Tongue (tissue), 2 donors: Measurements from ENCODE around the gene PITPNM3. TPM values are rescaled to one million over a fixed set of nuclear protein-coding genes. Genes with fewer than 3 reads are reported as not detected.

Experiments
- DNase-seq: peaks from one replicate; pipeline ENCODE4 v3.0.0-alpha.2; 2015
- total RNA-seq: library from RNA; depleted of rRNA; stranded (reverse); fragments of >200 nt; gene quantifications from one replicate; pipeline ENCODE4 v1.2.3, GENCODE V29; 2014

The PITPNM3 gene
- total RNA-seq, 1 donor from 2014 or later, result 7.2 TPM

DNA sequence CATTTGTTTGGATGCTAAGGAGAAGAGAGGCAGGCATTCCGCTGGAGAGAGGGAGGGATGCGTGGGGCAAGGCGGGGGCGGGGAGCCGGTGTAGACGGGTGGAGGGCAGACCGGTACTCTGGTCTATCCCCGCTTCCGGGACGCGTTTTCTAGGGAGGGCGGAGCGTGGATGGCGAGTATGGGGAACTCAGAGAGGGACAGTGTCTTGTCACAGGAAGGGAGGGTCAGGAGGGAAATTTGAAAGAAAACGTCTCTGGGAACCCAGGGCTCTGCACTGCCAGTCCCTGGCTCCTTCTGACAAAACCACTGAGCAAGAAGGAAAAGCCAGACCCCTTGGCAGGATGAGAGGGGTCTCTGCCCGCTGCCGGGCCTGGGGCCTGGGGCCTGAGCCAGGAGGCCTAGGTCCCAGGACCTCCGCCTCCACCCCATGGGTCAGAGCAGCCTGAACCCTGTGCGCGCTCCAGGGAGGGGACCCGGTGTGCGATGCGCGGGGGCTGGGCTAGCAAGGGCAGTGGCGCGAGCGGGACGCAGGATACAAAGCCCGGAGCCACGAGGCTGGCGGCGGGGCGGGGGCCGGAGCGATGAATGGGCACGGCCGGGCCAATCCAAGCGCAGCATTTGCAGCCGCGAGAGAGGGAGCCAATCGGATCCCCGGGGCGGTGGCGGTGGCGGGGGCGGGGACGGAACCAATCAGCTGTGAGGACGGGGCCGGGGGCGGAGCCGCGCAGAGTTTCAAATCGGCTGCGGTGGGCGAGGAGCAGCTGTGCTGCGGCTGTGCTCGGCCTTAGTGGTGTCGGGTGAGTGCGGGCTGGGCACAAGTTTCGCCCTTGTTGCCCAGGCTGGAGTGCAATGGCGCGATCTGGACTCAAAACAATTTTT, 112.4 kb downstream of the PITPNM3 start, which contains the start of gene PIMREG:
PIMREG (plus strand) TSS at position 764 of the 879 bp plus-strand sequence. CDS start 656 bp downstream, outside the sequence.
- peak; percentile 98 for DNase-seq

DNA sequence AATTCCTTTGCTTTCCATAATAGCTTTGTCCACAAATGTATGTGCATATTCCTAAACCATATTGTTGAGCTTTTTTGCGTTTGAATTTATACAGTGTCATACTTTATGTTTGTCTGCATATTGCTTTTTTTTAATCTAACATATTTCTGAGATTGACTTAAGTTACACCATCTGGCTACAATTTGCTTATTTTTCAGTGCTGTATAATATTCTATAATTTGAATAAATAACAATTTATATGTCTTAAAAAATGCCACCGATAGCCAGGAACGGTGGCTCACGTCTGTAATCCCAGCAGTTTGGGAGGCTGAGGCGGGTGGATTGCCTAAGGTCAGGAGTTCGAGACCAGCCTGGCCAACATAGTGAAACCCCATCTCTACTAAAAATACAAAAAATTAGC, 113.6 kb downstream of the PITPNM3 start:
- DNase-seq, result no peak

DNA sequence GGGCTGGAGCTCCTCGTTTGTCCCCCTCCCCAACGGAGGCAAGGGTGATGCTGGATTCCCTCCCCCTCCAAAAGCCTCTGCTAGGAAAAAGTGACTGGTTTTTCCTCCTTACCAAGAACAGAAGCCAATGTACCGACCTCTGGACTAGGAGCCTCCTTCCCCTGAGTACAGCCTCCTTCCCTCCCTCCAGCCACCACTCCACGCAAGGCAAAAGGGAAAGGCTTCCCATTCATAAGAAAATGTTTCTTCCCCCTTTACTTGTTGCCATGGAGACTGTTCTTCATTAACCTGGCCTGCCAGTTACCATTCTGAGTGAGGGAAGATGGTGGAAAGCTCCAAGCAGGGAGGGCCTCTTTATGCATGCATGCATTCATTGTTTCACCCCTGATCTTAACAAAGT, 116.4 kb downstream of the PITPNM3 start:
- DNase-seq, result no peak

DNA sequence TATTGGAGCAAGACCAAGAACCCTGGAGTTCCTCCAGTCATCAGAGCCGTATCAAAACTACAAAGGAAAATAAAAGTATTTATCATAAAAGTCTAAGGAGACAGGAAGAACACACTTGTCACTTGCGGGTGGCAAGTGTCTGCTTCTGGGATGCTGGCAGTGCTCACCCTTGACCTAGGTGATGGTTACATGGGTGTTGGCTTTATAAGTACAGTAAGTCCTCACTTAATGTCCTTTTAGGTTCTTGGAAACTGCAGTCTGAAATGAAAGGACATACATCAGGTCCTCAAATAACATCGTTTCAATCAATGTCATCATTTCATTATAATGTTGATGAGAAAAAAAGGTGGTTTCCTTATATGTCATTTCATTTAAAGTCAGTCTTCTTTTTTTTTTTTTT, 118.4 kb downstream of the PITPNM3 start:
- DNase-seq, result no peak

DNA sequence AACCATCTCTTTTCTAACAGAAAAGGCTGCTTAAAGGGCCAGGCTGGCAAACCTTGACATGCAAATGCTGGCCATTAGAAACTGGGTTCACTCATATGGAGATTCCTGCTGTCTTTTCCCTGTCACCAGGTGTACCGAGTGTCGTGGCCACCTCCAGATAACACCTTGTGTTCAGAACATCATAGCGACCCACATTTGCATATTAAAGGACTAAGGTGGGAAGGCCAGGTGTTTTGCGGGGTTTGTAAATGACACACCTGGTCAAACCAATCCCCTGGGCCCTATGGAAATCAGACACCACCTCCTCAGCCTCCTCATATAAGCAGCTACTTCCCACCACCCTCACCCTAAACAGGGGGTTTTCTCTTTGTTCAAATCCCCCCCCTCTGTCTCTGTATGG, 118.9 kb downstream of the PITPNM3 start:
- DNase-seq, result no peak

DNA sequence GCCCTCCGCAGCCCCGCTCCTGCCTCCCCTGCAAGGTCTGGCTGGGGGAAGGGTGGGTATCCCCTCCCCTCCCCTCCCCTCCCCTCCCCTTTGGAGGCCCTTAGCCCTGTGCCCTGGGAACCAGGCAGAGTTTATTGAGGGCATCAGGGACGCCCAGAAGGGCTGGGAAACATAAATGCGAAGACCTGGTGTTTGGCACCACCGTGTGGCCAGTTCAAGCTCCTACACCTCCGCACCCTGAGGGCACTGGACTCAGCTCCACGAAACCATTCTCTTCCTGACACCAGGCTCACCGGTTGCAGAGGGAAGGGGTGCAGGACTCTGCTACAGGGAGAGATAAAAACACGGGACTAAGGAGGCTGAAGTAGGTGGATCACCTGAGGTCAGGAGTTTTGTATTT, 120.4 kb downstream of the PITPNM3 start:
- peak; percentile 81 for DNase-seq

DNA sequence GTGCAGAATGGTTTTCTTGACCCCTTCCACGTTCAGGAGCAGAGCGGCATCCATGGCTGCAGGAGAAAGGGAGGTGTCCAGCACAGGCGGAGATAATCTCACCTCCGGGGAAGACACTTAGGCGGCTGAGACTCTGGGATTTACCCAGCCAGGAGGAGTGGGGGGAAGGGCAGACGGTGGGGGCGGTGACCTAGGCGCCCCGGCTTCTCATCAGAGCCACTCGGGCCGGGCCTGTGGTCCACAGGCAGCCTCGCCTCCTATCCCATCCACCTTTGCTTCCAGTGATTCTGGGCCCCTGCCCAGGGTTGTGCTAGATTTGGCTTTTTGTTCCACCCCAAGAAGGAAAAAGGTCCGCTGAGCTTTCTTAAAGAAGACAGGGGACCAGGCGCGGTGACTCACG, 121.3 kb downstream of the PITPNM3 start, which contains the start of gene AIPL1:
AIPL1 (minus strand) TSS at position 71 of the 400 bp plus-strand sequence; CDS start at position 54, 17 bp downstream.
- DNase-seq, result no peak

DNA sequence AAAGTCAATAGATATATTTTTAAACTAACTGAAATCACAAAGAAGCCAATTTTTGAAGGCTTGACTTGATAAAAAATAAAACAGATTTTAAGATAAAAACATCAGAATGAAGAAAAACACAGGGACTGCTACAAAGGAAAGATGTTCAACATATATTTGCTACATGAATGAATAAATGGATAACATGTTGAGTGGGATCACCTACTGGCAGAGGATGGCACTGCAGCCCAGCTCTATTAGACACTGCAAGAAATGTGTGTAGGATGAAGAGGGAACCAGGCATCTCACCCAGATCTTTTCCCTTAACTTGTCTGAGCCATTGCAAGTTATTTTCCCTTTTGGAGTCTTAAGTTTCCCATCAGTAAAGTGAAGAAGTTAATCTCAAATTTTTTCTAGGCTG, 125.6 kb downstream of the PITPNM3 start:
- DNase-seq, result no peak

DNA sequence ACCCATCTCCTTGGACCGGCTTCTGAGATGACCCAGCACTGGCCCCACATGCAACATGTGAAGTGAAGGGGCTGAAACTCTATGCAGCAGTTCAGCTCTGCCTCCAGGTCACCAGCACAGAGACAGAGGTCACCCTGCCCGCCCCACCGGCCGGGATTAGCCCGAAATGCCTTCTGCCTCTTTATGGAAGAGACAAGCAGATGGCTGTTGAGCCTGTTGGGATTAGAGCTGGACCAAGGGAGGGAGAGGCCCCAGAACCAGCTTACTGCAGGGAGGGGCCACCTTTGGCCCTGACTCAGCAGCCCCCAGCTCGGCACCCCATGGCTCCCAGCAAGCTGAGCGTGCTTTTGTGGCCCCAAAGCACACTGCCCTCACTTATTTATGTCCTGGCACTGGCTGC, 127.1 kb downstream of the PITPNM3 start:
- no peak for DNase-seq

DNA sequence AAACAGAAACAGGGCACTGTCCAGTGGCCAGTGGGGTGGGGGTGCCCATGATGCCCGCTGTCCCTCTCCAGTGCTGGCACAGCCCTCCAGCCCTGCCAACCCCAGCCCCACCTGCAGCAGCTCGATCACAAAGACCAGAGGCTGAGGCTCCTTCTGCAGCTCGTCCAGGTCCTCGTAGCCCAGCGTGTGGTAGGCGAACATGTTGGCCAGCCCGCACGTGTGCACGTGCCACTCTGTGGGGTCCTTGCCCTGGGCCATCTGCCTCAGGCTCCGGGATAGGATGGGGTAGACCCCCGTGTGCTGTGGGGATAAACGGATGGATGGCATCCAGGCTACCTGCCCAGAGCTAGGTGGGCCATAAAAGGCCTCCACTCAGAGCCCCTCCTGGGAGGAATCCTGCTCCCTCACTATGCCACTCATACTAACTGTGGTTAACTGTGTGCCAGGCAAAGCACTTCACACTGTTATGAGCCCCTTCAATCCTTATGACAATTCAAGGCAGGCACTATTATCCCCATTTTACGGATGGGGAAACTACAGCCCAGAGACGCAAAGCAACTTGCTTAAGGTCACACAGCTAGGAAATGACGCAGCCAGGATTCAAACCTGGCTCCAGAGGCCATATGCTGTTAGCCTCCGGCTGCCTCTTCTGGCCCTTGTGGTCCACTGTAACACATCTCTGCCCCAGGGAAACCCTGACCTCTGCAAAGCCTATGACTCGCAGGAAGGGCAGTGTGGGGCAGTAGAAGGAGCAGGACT, 128.0 kb downstream of the PITPNM3 start:
- DNase-seq, result no peak

DNA sequence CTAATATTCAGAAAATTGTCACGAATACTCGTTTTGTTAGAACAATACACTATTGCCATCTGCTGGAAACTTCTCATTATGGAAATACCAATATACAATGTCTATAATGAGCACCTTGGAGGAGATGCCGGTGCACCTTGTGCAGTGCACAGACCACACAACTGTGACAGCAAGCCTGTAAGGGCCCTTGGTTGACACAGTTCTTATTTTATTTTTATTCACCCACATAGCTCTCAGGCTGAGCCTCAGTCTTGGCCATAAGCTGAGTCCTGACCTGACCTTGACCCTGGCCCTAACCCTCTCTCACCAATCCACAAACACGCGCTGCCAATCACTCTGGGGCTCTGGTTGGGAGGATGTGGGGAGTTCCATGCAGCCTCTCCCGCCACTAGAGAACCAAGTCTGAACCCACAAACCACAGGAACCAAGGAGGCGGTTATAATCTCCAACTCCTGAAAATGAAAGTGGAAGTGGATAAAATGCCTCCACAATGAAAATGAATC, 129.0 kb downstream of the PITPNM3 start:
- no peak for DNase-seq

DNA sequence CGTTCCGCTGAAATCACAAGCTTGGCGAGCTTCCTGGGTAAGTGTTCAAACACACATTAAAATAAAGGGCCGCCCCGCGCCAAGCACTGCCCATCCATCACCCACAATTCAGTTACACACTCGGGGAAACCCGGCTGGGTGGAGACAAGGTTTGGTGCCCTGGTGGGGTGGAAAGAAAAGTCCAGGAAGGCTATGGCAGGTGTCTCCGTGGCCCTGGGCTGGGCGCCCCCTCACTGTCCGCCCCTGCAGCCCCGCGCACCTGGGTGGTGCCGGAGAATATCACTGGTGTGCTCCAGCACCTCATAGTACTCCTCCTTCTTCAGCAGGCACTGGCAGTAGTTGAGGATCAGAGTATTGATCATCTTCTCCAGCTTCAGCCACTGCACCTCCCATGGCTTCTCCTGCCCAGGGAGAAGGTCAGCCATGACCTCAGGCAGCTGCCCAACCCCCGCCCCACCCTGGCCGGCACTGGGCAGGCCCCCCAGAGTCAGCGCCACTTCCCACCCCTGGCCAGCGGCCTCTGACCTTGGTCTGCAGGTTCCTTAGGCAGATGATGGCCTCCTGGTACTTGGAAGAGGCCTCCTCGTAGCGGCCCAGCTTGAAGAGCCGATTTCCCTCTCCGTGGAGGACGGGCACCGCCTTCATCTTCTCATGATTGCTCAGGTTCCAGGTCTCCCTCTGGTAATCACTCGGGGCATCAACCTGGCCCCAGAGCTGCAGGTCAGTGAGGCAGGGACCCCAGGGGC, 129.8 kb downstream of the PITPNM3 start:
- DNase-seq, result no peak

DNA sequence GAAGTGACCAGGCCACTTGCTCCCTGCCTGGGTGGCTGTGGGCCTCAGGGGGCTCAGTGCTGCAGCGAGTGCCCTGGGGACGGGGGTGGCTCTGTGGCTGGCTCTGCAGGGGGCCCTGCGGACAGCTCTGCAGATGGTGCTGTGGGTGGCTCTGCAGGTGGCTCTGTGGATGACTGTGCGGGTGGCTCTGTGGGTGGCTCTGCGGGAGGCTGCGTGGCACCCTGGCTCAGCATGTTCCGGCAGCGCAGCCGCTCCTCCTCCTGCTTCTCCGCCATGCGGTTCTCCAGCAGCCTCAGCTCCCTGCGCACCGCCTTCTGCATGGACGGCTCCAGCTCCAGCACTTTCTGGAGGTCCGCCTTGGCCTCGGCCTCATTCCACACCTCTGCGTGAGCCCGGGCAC, 130.9 kb downstream of the PITPNM3 start:
- no peak for DNase-seq

DNA sequence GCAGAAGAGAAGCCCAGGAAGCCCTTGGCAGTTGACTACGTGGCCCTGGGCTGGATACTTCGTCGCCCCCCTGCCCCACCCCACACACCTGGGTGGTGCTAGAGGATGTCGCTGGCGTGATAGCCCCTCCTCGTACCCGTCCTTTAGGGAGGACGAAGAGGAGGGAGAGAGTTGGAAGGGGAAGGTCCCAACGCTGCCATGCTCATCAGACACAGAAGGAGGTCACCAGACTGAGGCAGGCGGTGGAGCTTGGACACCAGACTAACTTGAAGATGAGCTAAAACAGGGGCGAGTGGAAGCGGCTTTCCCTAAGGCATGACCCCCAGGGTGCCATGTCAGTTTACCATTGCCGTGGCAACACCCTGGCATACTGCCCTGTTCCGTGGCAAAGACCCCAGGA, 132.4 kb downstream of the PITPNM3 start:
- DNase-seq, result no peak

DNA sequence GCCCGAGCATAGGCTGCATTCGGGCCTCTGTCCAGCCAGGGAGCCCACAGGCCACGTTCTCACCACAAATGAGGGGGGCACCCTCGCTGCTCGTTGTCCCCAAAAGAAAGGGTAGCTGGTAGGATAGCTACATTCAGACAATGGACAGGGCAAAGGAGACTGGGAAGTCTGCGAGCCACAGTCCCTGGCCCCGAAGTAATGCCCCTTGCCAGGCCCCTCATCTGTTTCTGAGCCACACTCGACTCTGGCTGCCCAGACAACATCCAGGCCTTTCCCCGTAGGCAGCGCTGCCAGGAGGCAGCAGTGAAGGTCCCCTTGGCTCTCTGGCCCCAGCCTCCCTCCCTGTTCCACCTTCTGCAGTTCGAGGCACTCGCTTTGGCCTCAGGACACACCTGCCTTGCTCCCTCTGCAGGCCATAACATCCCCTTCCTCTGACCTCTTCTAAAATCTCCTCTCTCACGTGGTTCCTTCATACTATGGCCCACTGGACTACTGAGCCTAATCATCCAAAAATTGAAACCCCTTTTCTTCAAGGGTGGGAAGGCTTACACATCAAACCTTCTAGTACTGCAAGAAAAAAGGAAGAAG, 133.6 kb downstream of the PITPNM3 start:
- no peak for DNase-seq

DNA sequence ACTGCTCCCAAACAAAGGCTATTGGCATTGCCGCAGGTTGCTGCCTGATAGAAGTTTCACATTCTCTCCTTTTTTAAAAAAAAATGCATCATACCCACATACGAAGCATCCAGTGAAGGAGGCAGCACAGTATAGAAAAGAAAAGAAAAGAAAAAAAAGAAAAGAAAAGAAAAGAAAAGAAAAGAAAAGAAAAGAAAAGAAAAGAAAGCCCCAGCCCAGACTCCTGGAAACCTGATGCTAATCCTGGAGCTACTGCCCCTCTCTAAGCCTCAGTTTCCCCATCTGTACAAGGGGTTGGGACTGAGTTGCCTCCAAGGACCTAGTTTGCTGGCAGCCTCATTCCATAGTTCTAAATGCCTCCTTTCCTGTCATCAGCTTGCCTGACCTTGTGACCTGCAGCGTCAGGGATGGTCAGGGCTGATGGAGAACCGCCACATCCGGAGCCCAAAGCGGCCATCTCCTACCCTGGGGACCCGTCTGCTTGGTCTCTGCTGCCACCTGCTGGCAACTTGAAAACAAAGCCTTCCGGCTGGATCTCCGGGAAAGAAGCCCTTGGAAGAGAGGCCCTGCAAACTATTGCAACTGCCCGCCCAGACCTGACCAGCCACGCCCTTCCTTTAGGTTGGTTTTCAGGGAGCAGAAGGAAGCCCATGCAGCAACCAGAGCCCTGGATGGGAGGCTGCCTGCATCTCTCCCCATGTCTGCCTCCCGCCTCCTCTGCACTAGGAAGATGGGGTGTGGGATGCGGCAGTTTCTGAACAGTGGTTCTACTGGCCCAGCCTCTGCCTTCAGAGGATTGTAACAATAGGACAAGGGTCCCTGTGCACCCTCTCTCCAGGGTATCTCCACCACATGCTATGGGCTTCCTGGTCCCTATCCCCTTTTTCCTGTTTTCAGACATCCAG, 134.4 kb downstream of the PITPNM3 start:
- peak; percentile 90 for DNase-seq

DNA sequence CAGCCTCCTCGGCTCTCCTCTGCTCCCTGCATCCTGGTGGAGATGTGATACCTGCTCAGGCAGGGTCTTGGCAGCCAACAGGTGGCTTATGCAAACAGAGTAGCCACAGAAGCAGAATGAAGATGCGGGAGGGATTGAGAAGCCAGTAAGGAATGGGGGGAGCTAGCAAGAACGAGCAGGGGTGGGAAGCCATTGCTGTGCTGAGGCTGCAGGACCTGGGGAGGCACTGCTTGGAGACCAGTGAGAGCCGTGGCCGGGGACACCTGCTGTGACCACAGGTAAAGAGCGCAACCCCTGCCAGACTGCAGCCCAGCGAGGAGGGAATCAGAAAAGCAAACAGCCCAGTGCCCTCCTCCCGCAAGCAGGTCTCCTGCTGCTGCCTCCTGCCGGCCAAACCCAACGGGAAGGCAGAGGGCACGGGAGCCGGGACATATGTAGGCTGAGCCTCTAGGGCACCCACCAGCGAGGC, 136.1 kb downstream of the PITPNM3 start:
- no peak for DNase-seq

DNA sequence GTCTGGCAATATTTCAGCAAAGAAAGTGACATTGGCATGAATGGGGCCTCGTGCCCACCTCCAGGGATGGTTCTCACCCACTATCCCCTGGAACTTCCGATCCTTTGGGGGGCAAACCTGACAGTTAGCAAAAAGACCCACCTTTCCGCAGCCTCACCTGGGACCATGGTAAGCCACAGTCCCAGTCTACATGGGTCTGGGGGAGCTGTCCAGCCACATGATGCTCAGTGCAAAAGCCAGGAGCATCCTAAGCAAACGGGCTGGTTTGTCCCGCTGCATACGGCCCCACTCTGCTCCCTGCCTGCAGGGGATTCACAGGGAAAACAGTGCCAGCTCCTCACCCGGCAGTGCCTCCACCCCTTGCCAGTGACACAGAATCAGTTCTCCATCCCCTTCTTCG, 140.7 kb downstream of the PITPNM3 start:
- DNase-seq, result no peak

DNA sequence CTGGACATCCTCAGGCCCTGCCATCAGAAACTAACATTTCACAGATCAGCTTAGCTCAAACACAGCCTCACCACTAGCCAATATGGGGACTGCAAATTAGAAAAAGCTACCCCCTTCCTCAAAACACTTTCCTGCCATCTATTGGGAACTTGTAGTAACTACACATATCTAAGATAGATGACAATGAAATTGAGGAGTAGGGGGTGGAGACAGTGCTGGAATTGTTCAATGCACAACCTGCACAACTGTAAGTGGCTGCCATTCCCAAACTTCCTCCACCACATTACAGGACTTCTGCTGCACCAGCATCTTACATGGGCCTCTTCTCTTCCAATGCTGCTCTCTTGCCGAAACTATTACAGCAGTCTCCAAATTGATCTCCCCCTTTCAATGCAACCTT, 143.3 kb downstream of the PITPNM3 start:
- DNase-seq, result peak; percentile 47

DNA sequence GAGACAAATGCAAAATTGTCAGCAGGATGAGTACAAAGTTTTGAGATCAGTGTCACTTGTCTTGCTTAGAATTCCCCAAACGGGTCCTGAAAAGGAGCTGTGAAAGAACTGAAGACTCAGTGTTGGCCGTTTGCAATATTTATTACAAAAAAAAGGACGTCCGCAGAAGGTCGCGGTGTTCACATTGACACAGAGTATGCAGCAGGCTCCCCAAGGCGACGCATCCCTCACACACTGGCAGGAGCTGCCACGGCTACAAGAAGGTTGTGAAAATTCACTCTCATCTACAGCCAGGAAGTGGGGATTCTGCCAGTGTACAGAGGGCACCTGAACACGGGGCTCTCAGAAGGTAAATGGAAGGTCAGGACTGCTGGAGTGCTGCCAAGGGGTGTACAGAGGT, 147.6 kb downstream of the PITPNM3 start:
- no peak for DNase-seq

DNA sequence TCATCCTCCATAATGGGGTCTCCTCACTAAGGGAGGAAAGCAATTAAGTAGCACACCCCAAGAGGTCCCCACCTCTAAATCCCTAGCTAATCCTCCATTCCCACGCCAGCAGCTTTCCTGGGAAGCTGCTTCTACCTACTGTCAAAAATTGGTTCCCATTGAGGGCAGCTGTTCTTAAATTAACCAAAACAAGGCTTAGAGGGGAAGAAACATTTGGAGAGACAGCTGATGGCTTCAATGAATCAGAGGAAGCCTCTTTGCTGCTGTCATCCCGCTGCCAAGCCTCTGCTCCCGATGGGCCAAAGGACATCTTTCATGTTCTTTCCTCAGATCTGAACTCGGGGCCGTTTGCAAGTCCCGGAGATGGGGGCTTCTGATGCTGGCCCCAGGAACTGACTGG, 148.1 kb downstream of the PITPNM3 start:
- peak; percentile 64 for DNase-seq
